GM19023 (cell line): ENCODE data around the gene RBBP4.
"Not testable (repeated sequence)": the region's sequence is repeated elsewhere in the genome, so short reads cannot be mapped to it uniquely, and the experiment has no call there.

ENCODE experiments used
- ATAC-seq: cut with Tn5 transposase; IDR thresholded peaks from one replicate; pipeline ENCODE4 v1.9.1; 2021; ENCODE audit warnings: mild to moderate bottlenecking, moderate library complexity; ENCODE audit not compliant: unreplicated experiment

The RBBP4 gene

DNA sequence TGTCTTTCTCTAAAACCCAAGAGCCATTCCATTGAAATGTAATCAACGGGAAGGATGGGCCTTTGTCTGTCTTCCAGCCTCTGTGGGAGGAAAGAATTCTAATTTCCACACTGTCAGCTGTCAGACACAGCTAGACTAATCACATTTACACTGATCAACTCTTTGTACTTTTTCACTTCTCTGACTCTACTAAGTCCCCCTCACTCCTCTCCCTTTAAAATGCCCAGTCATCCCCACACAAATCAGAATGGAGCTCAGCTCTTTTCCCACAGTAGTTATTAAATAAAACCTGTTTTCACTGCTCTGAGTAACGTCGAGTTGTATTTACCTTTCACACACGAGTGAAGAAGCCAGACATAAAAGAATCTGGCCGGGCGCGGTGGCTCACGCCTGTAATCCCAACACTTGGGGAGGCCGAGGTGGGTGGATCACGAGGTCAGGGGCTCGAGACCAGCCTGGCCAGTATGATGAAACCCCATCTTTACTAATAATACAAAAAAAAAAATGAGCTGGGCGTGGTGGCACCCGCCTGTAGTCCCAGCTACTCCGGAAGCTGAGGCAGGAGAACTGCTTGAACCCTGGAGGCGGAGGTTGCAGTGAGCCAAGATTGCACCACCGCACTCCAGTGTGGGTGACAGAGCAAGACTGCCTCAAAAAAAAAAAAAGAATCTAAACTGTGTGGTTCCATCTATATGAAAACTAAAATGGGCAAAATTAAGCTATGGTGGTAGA is 13.9 kb upstream of the RBBP4 start:
- ATAC-seq: no peak

DNA sequence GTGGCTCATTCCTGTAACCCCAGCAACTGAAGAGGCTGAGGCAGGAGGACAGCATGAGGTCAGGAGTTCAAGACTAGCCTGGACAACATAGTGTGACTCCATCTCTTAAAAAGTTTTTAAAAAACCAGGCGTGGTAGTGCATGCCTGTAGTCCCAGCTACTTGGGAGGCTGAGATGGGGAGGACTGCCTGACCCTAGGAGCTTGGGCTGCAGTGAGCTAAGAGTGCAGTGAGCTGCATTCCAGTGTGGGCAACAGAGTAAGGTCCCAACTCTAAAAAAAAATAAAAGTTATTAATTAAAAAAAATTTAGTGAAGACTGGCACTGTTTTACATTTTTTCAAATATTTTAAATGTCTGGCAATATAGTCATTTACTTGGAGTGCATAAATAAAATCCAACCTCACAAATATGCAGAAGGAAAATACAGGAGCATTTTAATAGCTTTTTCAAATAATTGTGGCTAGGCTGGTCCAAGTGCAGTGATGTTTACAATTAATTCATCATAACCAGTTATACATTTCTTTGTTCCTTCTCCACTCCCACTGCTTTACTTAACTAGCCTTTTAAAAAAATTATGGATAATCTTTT is 11.4 kb upstream of the RBBP4 start:
- ATAC-seq: no peak

GRCh38 chr1:32642292-32642827 is 8.6 kb upstream of the RBBP4 start:
- ATAC-seq: not testable (repeated sequence)

GRCh38 chr1:32644426-32644825 is 6.6 kb upstream of the RBBP4 start:
- no peak for ATAC-seq

DNA sequence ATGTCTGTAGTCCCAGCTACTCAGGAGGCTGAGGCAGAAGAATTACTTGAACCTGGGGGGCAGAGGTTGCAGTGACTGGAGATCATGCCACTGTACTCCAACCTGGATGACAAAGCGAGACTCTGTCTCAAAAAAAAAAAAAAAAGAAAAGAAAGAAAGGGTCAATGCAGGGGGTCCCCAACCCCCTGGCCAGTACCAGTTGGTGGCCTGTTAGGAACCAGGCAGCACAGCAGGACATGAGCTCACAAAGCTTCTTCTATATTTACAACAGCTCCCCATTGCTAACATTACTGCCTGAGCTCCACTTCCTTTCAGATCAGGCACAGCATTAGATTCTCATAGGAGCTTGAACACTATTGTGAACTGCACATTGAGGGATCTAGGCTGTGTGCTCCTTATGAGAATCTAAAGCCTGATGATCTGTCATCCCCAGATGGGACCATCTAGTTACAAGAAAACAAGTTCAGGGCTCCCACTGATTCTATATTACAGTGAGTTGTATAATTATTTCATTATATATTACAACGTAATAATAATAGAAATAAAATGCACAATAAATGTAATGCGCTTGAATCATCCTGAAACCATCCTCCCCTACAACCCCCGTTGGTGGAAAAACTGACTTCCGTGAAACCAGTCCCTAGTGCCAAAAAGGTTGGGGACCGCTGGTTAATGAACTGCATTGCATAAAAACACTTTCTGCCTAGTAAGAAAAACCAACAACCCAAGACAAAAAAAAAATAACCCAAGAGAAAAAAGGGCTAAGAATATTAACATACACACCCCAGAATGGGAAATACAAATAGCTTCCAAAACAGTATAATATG is 3.5 kb upstream of the RBBP4 start:
- no peak for ATAC-seq

- peak; percentile 70 for ATAC-seq
These were observed 708 bp upstream of the RBBP4 start, which contains the start of gene ZBTB8OS for GRCh38 chr1:32650248-32650751. Gene ZBTB8OS, minus strand, starts transcription at chr1:32650550. Its CDS starts 21 bp downstream, at chr1:32650529.

GRCh38 chr1:32651461-32652073 is 559 bp downstream of the RBBP4 start:
- peak; percentile 10 for ATAC-seq

DNA sequence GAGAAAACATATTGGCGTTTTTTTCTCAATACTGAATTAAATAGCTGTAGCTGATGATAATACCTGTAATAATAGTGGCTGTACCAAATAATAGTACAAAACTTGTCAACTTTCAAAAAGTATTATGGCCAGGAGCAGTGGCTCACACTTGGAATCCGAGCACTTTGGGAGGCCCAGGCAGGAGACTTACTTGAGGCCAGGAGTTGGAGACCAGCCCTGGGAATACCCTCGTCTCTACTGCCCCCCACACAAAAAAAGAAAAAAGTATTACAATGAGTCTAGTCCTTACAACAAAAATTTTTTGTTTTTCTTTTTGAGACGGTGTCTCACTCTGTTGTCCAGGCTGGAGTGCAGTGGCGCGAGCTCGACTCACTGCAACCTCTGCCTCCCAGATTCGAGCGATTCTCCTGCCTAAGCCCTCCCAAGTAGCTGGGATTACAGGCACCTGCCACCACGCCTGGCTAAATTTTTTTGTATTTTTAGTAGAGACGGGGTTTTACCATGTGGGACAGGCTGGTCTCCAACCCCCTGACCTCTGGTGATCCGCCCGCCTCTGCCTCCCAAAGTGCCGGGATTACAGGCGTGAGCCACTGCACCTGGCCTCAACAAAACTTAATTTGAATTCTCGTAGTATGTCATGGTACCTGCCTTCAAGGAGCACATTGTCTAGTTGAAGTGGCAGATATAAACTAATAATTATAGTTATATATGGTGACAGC is 1.4 kb downstream of the RBBP4 start:
- ATAC-seq: no peak

DNA sequence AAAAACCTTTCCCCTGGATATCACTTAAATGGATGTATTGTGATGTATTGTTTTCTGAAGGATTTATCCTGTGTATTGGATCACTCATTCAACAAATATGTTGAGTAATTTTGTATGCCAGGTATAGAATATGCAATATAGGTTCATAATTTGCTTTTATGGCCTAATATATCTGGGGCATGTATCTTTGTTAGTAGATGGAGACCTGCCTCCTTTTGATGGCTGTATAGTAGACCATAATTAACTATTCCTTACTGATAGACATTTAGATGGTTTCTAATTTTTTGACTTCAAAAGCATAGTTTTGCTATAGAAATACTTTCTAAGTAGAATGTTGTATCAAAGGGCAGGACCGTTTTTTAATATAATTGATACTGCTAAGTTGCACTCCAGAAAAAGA is 8.6 kb downstream of the RBBP4 start:
- ATAC-seq: no peak

DNA sequence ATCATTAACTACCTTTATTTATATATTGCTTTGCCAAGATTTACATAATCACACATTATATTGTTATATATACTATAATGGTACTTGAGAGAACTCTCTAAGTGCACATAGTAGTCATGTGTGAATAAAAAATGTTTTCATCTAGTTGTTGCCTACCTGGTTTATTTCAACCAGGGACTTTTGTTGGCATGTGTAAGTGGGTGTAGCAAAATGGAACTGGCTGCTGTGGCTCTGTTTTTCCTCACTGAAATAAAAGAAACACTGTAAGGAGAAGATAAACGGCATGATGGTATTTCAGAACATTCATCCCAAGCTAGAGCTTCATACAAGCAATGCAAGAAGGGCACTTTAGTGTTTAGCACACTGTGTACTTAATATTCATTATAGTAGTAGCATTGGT is 14.9 kb downstream of the RBBP4 start:
- ATAC-seq: no peak

DNA sequence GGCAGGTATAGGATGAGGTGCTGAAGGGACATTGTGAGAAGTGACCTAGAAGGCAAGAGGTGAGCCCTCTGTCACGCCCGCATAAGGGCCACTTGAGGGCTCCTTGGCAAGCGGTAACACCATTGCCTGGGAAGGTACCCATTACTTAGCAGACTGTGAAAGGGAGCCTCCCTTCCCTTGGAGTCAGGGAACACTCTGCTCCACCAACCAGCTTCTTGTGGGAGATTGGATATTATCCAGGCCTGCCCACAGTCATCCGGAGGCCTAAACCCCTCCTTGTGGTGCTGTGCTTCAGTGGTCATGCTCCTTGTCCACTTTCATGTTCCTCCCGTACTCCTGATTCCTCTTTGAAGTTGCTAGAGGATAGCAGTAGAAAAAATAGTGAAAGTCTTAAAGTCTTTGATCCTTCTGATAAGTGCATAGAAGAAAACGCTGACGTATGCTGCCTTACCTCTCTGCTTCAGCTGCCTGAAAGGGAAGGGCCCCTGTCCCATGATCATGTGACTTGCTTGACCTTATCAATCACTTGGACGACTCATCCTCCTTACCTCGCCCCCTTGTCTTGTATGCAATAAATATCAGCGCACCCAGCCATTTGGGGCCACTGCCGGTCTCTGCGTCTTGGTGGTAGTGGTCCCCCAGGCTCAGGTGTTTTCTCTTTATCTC is 16.0 kb downstream of the RBBP4 start:
- no peak for ATAC-seq

DNA sequence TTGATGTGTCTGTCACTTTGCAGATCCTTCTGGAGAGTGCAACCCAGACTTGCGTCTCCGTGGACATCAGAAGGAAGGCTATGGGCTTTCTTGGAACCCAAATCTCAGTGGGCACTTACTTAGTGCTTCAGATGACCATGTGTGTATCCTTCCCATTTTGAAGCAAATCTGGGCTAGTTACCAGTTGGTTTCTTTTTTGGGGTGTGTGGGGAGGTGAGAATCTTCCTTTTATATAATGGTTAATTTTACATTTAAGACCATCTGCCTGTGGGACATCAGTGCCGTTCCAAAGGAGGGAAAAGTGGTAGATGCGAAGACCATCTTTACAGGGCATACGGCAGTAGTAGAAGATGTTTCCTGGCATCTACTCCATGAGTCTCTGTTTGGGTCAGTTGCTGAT is 17.7 kb downstream of the RBBP4 start:
- not testable (repeated sequence) for ATAC-seq

DNA sequence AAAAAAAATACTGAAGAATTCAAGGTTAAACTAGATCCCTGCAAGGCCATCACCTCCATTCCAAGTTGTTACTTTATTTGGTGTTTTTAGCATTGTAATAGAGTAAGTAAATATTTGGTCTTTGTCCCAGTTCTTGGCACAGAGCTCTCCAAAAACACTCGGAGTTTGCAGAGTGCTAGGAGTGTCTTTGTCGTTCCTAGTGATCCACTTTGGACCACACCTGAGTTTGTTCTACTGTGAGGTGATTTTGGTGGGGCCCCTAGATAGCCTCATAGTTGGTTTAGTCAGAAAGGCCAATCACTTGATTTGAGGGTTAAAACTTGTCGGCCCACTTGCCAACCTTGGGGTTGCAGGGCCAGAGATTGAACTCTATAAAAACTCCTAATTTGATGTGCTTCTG is 25.9 kb downstream of the RBBP4 start:
- no peak for ATAC-seq

DNA sequence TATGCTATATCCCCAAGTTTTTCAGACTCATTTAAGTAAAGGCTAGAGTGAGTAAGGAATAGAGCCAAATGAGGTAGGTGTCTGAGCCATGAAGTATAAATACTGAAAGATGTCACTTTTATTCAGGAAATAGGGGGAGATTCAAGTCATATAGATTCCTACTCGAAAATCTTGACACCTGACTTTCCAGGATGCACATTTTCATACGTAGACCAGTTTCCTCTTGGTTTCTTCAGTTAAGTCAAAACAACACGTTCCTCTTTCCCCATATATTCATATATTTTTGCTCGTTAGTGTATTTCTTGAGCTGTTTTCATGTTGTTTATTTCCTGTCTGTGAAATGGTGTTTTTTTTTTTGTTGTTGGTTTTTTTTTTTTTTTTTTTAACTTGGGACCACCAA is 29.0 kb downstream of the RBBP4 start:
- not testable (repeated sequence) for ATAC-seq

DNA sequence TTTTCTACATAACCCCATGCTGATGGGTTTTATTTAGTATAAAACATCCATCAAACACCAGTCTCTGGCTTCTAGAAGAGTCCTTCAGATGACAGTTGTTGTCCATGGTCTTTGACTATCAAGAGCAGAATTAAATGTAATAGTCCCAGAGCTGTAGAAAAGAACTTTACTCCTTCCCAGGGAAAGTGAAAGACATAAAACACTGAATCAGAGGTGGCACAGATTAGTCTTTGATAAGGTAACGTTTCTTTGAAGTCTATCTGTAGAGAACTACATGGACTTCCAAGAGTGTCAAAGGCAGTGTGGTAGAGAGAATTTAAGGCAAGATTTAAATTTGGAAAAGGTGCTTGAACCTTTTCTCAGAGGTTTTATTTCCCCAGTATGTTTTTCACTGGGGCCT is 29.6 kb downstream of the RBBP4 start:
- no peak for ATAC-seq

DNA sequence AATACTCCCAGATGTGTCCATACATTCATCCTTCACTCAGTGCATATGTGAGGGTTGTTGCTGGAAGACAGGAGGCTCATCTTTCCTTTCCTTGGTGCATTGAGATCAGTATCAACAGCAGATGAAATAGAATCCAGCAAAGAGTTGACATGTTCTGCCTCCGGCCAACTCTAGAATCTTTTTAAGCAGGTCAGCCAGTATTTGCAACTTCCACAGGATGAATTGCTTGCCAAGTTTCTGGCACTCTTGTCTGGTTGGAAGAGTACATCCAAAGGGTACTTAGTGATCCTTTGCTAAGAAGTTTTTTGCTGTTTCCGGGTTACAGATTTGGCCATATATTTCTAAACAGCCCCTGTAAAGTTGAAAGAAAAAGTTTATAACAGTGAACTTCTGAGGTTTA is 30.5 kb downstream of the RBBP4 start:
- no peak for ATAC-seq

DNA sequence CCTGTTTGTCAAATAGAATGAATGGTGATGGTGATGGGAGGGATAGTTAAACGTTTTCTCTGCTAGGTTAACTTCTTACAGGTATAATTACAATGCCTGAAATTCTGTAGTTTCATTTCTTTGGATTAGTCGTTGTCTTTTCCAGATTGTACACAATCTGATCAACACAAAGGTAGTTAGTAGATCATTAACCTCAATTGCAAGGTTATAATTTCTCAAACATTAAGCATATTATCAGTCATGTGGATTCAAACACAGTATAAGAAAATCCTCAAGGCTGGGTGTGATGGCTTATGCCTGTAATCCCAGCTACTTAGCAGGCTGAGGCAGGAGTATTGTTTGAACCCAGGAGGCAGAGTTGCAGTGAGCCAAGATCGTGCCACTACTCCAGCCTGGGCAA is 31.0 kb downstream of the RBBP4 start:
- no peak for ATAC-seq

GRCh38 chr1:32683397-32683796 is 32.4 kb downstream of the RBBP4 start:
- ATAC-seq: no peak

- no peak for ATAC-seq
These were observed 33.3 kb downstream of the RBBP4 start for GRCh38 chr1:32684167-32684811.
